Inflammatory macrophage (primary cell): Measurements from ENCODE around the gene ZNF646.

Experiments used
- DNase-seq, 2 donors: peaks; one replicate each; pipeline ENCODE4 v3.0.0-alpha.2; 2020 to 2022

Gene ZNF646

GRCh38 chr16:31109622-31110021 lies 35.4 kb downstream of the ZNF646 start:
- DNase-seq, result no peak

- DNase-seq, result no peak
Measured at GRCh38 chr16:31110106-31111034, 36.1 kb downstream of the ZNF646 start.

- DNase-seq, result no peak
Measured at GRCh38 chr16:31111881-31112466, 37.8 kb downstream of the ZNF646 start.

GRCh38 chr16:31112711-31113110 lies 38.5 kb downstream of the ZNF646 start:
- DNase-seq, result no peak

GRCh38 chr16:31113121-31114120 lies 39.2 kb downstream of the ZNF646 start:
- DNase-seq, result peak; percentile 88 to 92

- DNase-seq, result no peak
Measured at GRCh38 chr16:31114468-31114867, 40.2 kb downstream of the ZNF646 start.

GRCh38 chr16:31117384-31118222 lies 43.4 kb downstream of the ZNF646 start, which contains the start of gene KAT8:
Gene KAT8 (plus strand): TSS chr16:31117664. CDS start chr16:31117682, 18 bp downstream.
- peak; percentile 99 to 100 for DNase-seq

GRCh38 chr16:31118223-31119155 lies 44.3 kb downstream of the ZNF646 start:
- DNase-seq, result peak; percentile 81 to 90

GRCh38 chr16:31120129-31120528 lies 45.9 kb downstream of the ZNF646 start:
- no peak for DNase-seq

- no peak for DNase-seq
Measured at GRCh38 chr16:31125844-31126243, 51.6 kb downstream of the ZNF646 start.

GRCh38 chr16:31127182-31127581 lies 53.0 kb downstream of the ZNF646 start:
- no peak for DNase-seq

- DNase-seq, result peak; percentile 94 to 95
Measured at GRCh38 chr16:31128711-31129567, 54.7 kb downstream of the ZNF646 start.

GRCh38 chr16:31129568-31130335 lies 55.5 kb downstream of the ZNF646 start:
- peak; percentile 88 to 89 for DNase-seq

- peak; percentile 53 to 64 for DNase-seq
Measured at GRCh38 chr16:31130336-31130891, 56.2 kb downstream of the ZNF646 start.

- no peak for DNase-seq
Measured at GRCh38 chr16:31130899-31131298, 56.7 kb downstream of the ZNF646 start.

GRCh38 chr16:31131416-31131815 lies 57.2 kb downstream of the ZNF646 start:
- DNase-seq, result no peak

GRCh38 chr16:31131841-31132271 lies 57.6 kb downstream of the ZNF646 start:
- no peak for DNase-seq

GRCh38 chr16:31132303-31132979 lies 58.2 kb downstream of the ZNF646 start:
- DNase-seq, result no peak
